GM12878 (cell line): ENCODE measurements around the gene JMJD7. TPM values are rescaled to one million over a fixed set of nuclear protein-coding genes. Genes with fewer than 3 reads are reported as not detected.

ENCODE experiments used
- ATAC-seq: fragments of 200-7000 bp; cut with Tn5 transposase; 3 replicates; pipeline ENCODE4 v1.9.1; 2020; ENCODE audit warnings: mild to moderate bottlenecking, moderate library complexity
- BruUV-seq: library from RNA; stranded (reverse); fragments of 400-500 nt; replicated peaks from 2 replicates; lab custom pipeline; 2021; lab: Mats Ljungman, UMichigan
- CTCF ChIA-PET: fragments of 300-600 bp; sonication (Branson Sonifier 250); formaldehyde crosslinking; extraction: SDS; loops from one replicate; lab custom pipeline; 2021; ENCODE audit warnings: inconsistent platforms; lab: Yijun Ruan, JAX
- POLR2A ChIA-PET: fragments of 350-600 bp; formaldehyde crosslinking; extraction: SDS; loops from one replicate; lab custom pipeline; 2021; ENCODE audit warnings: inconsistent platforms; lab: Charles Lee
- RAD21 ChIA-PET: fragments of 300-600 bp; sonication (Branson Sonifier 250); formaldehyde crosslinking; loops from one replicate; lab custom pipeline; 2023; ENCODE audit warnings: antibody characterized with exemption; ENCODE audit not compliant: unreplicated experiment; lab: Charles Lee
- SMC1A ChIA-PET: fragments of 300-600 bp; sonication (Branson Sonifier 250); formaldehyde crosslinking; loops from one replicate; lab custom pipeline; 2023; ENCODE audit not compliant: unreplicated experiment, uncharacterized antibody; lab: Charles Lee
- DNase-seq: peaks from one replicate; pipeline ENCODE4 v3.0.0-alpha.2; 2011; ENCODE audit warnings: low read depth, low spot score
- FAIRE-seq: peaks from 3 replicates; lab custom pipeline; 2011; peaks lifted over from hg19 to GRCh38; lab: Jason Lieb, UNC
- H2AFZ ChIP-seq: 2 replicates; pipeline ENCODE4 v1.6.0; 2011; ENCODE audit warnings: low read depth, low read length, control low read depth; ENCODE audit not compliant: control insufficient read depth
- H3K27ac ChIP-seq: 2 replicates; pipeline ENCODE4 v1.5.1; 2011; ENCODE audit warnings: control low read depth; ENCODE audit not compliant: control insufficient read depth, insufficient read depth
- H3K27me3 ChIP-seq, 2 experiments: replicated peaks in 1 of 2; 2 replicates each; pipeline versions ENCODE4 v1.6.0 to v1.6.1; 2011; ENCODE audit warnings: low read length in 1 of 2; ENCODE audit not compliant: control insufficient read depth in 2 of 2, insufficient read depth in 2 of 2
- H3K36me3 ChIP-seq, 2 experiments: 2 replicates each; pipeline ENCODE4 v1.5.1; 2011; ENCODE audit warnings: low read length in 1 of 2; ENCODE audit not compliant: control insufficient read depth in 2 of 2, insufficient read depth in 2 of 2
- H3K4me1 ChIP-seq: 2 replicates; pipeline ENCODE4 v1.6.1; 2011; ENCODE audit warnings: mild to moderate bottlenecking, low read length, moderate library complexity, mixed read lengths; ENCODE audit not compliant: control insufficient read depth, insufficient read depth
- H3K4me2 ChIP-seq: 2 replicates; pipeline ENCODE4 v1.6.0; 2011; ENCODE audit warnings: control low read depth; ENCODE audit not compliant: control insufficient read depth, insufficient read depth
- H3K4me3 ChIP-seq: fragments of 200-600 bp; sonication (generic); 2 replicates; pipeline ENCODE4 v1.5.1; 2016
- H3K79me2 ChIP-seq: 2 replicates; pipeline ENCODE4 v1.6.0; 2011; ENCODE audit warnings: low read length; ENCODE audit not compliant: control insufficient read depth, insufficient read depth
- H3K9ac ChIP-seq: 2 replicates; pipeline ENCODE4 v1.8.0; 2011; ENCODE audit warnings: low read length, control low read depth, mixed read lengths; ENCODE audit not compliant: control insufficient read depth, insufficient read depth
- H3K9me3 ChIP-seq: replicated peaks from 3 replicates; pipeline ENCODE4 v1.5.1; 2011; ENCODE audit warnings: mild to moderate bottlenecking, low read length; ENCODE audit not compliant: control insufficient read depth, insufficient read depth
- H4K20me1 ChIP-seq: 2 replicates; pipeline ENCODE4 v1.6.0; 2011; ENCODE audit not compliant: control insufficient read depth, insufficient read depth
- BCLAF1 ChIP-seq: fragments of 450-650 bp; IDR thresholded peaks from 2 replicates; pipeline ENCODE4 v1.6.1; 2017; ENCODE audit warnings: antibody characterized with exemption, mild to moderate bottlenecking, moderate library complexity
- BRCA1 ChIP-seq: IDR thresholded peaks from 2 replicates; pipeline ENCODE4 v1.6.1; 2011; ENCODE audit warnings: low read depth, low read length, improper control_type of control experiment
- DPF2 ChIP-seq: fragments of 450-650 bp; IDR thresholded peaks from 2 replicates; pipeline ENCODE4 v1.6.1; 2017; ENCODE audit warnings: mild to moderate bottlenecking
- E2F8 ChIP-seq: fragments of 450-650 bp; IDR thresholded peaks from 2 replicates; pipeline ENCODE4 v1.6.1; 2018; ENCODE audit warnings: mild to moderate bottlenecking, low read depth, moderate library complexity; ENCODE audit not compliant: partially characterized antibody
- EGR1 ChIP-seq, 2 experiments: IDR thresholded peaks; 1 replicate in 1 of 2; 2 replicates in 1 of 2; pipeline ENCODE4 v1.6.1; 2011 to 2012; ENCODE audit warnings: low read depth in 2 of 2, low read length in 2 of 2, borderline replicate concordance in 1 of 2, mild to moderate bottlenecking in 1 of 2, moderate library complexity in 1 of 2
- ESRRA ChIP-seq: IDR thresholded peaks from 2 replicates; pipeline ENCODE4 v1.6.1; 2012; ENCODE audit warnings: mild to moderate bottlenecking, low read length, improper control_type of control experiment
- GABPA ChIP-seq: IDR thresholded peaks from 2 replicates; pipeline ENCODE4 v1.6.1; 2014; ENCODE audit warnings: antibody characterized with exemption, low read depth, mild to moderate bottlenecking, inconsistent platforms
- HDAC6 ChIP-seq: fragments of 200-600 bp; sonication (generic); IDR thresholded peaks from one replicate; pipeline ENCODE4 v1.8.0; 2017; ENCODE audit warnings: antibody characterized with exemption; ENCODE audit not compliant: unreplicated experiment
- MLLT1 ChIP-seq: fragments of 450-650 bp; IDR thresholded peaks from 2 replicates; pipeline ENCODE4 v1.6.1; 2016; ENCODE audit warnings: mild to moderate bottlenecking
- MTA2 ChIP-seq: fragments of 450-650 bp; IDR thresholded peaks from 2 replicates; pipeline ENCODE4 v1.6.1; 2016; ENCODE audit warnings: low read depth, mild to moderate bottlenecking, moderate library complexity
- NFYA ChIP-seq: IDR thresholded peaks from 2 replicates; pipeline ENCODE4 v1.6.1; 2011; ENCODE audit warnings: low read depth, mild to moderate bottlenecking, low read length, improper control_type of control experiment, borderline replicate concordance
- NR2F1 ChIP-seq: fragments of 450-650 bp; conservative IDR thresholded peaks from 2 replicates; pipeline ENCODE4 v1.6.1; 2017; ENCODE audit warnings: mild to moderate bottlenecking
- RCOR1 ChIP-seq: conservative IDR thresholded peaks from 2 replicates; pipeline ENCODE4 v1.6.1; 2012; ENCODE audit warnings: low read depth, low read length, improper control_type of control experiment
- USF2 ChIP-seq: IDR thresholded peaks from 2 replicates; pipeline ENCODE4 v1.6.1; 2011; ENCODE audit warnings: low read depth, low read length, improper control_type of control experiment, borderline replicate concordance
- WGBS: methylation state at CpG from one replicate; pipeline ENCODE4 v1.1.6; 2016; ENCODE audit warnings: low lambda C conversion rate; ENCODE audit not compliant: insufficient replicate concordance, insufficient coverage; ENCODE audit errors: missing lambda C conversion rate; 5-methylcytosine and 5-hydroxymethylcytosine counted together
- in situ Hi-C: fragments of 300-500 bp; cut with MboI; formaldehyde crosslinking; loops from 9 replicates; pipeline ENCODE4 v1.14.3; 2018; ENCODE audit warnings: mixed read lengths
- intact Hi-C: fragments of 100-400 bp; cut with micrococcal nuclease; formaldehyde crosslinking; loops from one replicate; pipeline ENCODE4 v1.14.2; 2022; ENCODE audit not compliant: unreplicated experiment
- polyA plus RNA-seq, 11 experiments: library from polyadenylated mRNA; depleted of rRNA in 4 of 11; unstranded in 6 of 11; stranded (reverse) in 5 of 11; fragments of >200 nt; fragmentation: Nextera tagmentation in 4 of 11; fragmentation: Illumina TruSeq in 1 of 11; extraction: Ambion mirVana in 4 of 11; extraction: Trizol in 1 of 11; gene quantifications; 1 replicate in 1 of 11; 2 replicates in 10 of 11; pipeline versions ENCODE4 v1.2.1 to v1.2.3, GENCODE V29; 2011 to 2016; ENCODE audit warnings: inconsistent platforms in 2 of 11, missing spikeins in 2 of 11, low read depth in 1 of 11
- total RNA-seq, 4 experiments: library from RNA; depleted of rRNA in 3 of 4; stranded (reverse); fragments of >200 nt in 3 of 4; fragmentation: Illumina TruSeq in 1 of 4; extraction: Trizol in 1 of 4; gene quantifications; 2 replicates each; pipeline versions ENCODE4 v1.2.1 to v1.2.3, GENCODE V29; 2013 to 2021

JMJD7 gene
- total and polyA plus RNA-seq, 10 of the 15 experiments (the other 5 are each of a cell fraction or from before 2014, with no cell fraction given), result 0.79 to 12.2 (median 6.5) TPM

GRCh38 chr15:41795996-41796856 is 31.7 kb upstream of the JMJD7 start:
- Histone ChIP-seq H3K9ac (no peak overlapping the region), H3K79me2 (peaks cover 13% of the 10 kb centered on the region), H2AFZ (no peak overlapping the region), H3K9me3 (no peaks in the 10 kb centered on the region), H3K27ac (0 out of 2 replicates have a peak overlapping the region, but pooled peaks have one; percentile 0), H4K20me1 (no peaks in the 10 kb centered on the region)
- no TSS peak for BruUV-seq
- intact Hi-C loops, result no loop called here
- RAD21 ChIA-PET, result interaction anchor here (1.6 to 12.8 kb wide), 2 partner anchors 13 to 20 kb away, joined by 4 to 169 read pairs; partner anchors contain the start of gene MAPKBP1
- DNase-seq (no peak), ATAC-seq (no peak)
- no peak for TF ChIP-seq NR2F1
- TF ChIP-seq BRCA1, result no peak
- no peak for TF ChIP-seq BCLAF1
- no peak for TF ChIP-seq RCOR1
- no peak for TF ChIP-seq GABPA
- no peak for TF ChIP-seq HDAC6
- TF ChIP-seq USF2, result no peak
- no peak for TF ChIP-seq MTA2
- TF ChIP-seq NFYA, result no peak
- no peak for TF ChIP-seq E2F8
- no peak for TF ChIP-seq ESRRA
- TF ChIP-seq EGR1 (IDR thresholded peaks at IDR 0.05; ENCODE audit: borderline replicate concordance in 1 of 2, low read depth in 2 of 2, low read length in 2 of 2), result no peak
- no peak for TF ChIP-seq MLLT1
- TF ChIP-seq DPF2, result no peak
- TF ChIP-seq, all 136 proteins: peak for 0
- Histone ChIP-seq H3K4me2 (no peak overlapping the region), H3K4me3 (no peak overlapping the region), H3K27me3 (no peaks in the 10 kb centered on the region), H3K4me1 (peaks cover 32% of the 10 kb centered on the region), H3K36me3 (no peaks in the 10 kb centered on the region; a peak in 1 of 4 replicates)
- no peak for FAIRE-seq
- CTCF ChIA-PET, result interaction anchor here (2.1 to 12.6 kb wide), 3 partner anchors 15 to 21 kb away, joined by 5 to 179 read pairs (median 27); partner anchors contain the start of gene MAPKBP1
- POLR2A ChIA-PET, result interaction anchor here (1.5 to 12.8 kb wide), 4 partner anchors 9 to 174 kb away, joined by 4 to 170 read pairs (median 6); partner anchors contain the start of gene MAPKBP1
- in situ Hi-C loops, result no loop called here
- SMC1A ChIA-PET, result interaction anchor here (0.6 to 12.8 kb wide), 5 partner anchors 10 to 184 kb away, joined by 3 to 189 read pairs (median 3); partner anchors contain the start of gene MAPKBP1
- 90% methylated on average over 10 of the region's 10 CpGs for WGBS
